GM23338 (cell line): Measurements from ENCODE around the gene ARL15. TPM values are rescaled to one million over a fixed set of nuclear protein-coding genes. Genes with fewer than 3 reads are reported as not detected.
A peak's percentile ranks its signal among the peaks of the same experiment; 100 is the strongest.

ENCODE experiments used
- ATAC-seq: fragments of 200-7000 bp; cut with Tn5 transposase; 3 replicates; pipeline ENCODE4 v1.9.1; 2020
- DNase-seq: peaks from one replicate; pipeline ENCODE4 v3.0.0-alpha.2; 2015; ENCODE audit warnings: low spot score
- H2AFZ ChIP-seq: fragments of 200-600 bp; sonication (generic); 2 replicates; pipeline ENCODE4 v1.8.0; 2016; ENCODE audit warnings: antibody characterized with exemption, mild to moderate bottlenecking, moderate library complexity
- H3F3A ChIP-seq: fragments of 200-600 bp; sonication (generic); replicated peaks from 2 replicates; pipeline ENCODE4 v1.8.0; 2017; ENCODE audit warnings: antibody characterized with exemption, mixed run types, low read depth
- H3K27ac ChIP-seq: fragments of 200-600 bp; sonication (generic); 2 replicates; pipeline ENCODE4 v1.6.1; 2016; ENCODE audit warnings: low read depth
- H3K27me3 ChIP-seq: fragments of 200-600 bp; sonication (generic); 2 replicates; pipeline ENCODE4 v1.8.0; 2016; ENCODE audit warnings: mild to moderate bottlenecking, mixed run types, moderate library complexity; ENCODE audit not compliant: insufficient read depth
- H3K36me3 ChIP-seq: fragments of 200-600 bp; sonication (generic); 2 replicates; pipeline ENCODE4 v1.8.0; 2016; ENCODE audit warnings: mild to moderate bottlenecking; ENCODE audit not compliant: insufficient read depth
- H3K4me1 ChIP-seq: fragments of 200-600 bp; sonication (generic); 2 replicates; pipeline ENCODE4 v1.8.0; 2016; ENCODE audit warnings: mild to moderate bottlenecking, moderate library complexity; ENCODE audit not compliant: insufficient read depth
- H3K4me2 ChIP-seq: fragments of 200-600 bp; sonication (generic); 2 replicates; pipeline ENCODE4 v1.7.1; 2017; ENCODE audit warnings: mixed run types
- H3K4me3 ChIP-seq: fragments of 200-600 bp; sonication (generic); 2 replicates; pipeline ENCODE4 v1.6.1; 2016; ENCODE audit warnings: mixed run types
- H3K79me2 ChIP-seq: fragments of 200-600 bp; sonication (generic); replicated peaks from 2 replicates; pipeline ENCODE4 v1.8.0; 2017; ENCODE audit warnings: mild to moderate bottlenecking; ENCODE audit not compliant: insufficient read depth
- H3K9me2 ChIP-seq: fragments of 200-600 bp; sonication (generic); 2 replicates; pipeline ENCODE4 v1.8.0; 2017; ENCODE audit not compliant: insufficient read depth
- H4K20me1 ChIP-seq: fragments of 200-600 bp; sonication (generic); replicated peaks from 2 replicates; pipeline ENCODE4 v1.8.0; 2017; ENCODE audit warnings: mild to moderate bottlenecking; ENCODE audit not compliant: insufficient read depth
- H3K27ac Mint-ChIP-seq: 2 replicates; pipeline ENCODE4 v1.8.0; 2020; ENCODE audit warnings: inconsistent platforms, mild to moderate bottlenecking, moderate library complexity, mixed read lengths
- H3K27me3 Mint-ChIP-seq: 3 replicates; pipeline ENCODE4 v1.8.0; 2022; ENCODE audit warnings: low read depth, mild to moderate bottlenecking, moderate library complexity, mixed read lengths, inconsistent platforms; ENCODE audit not compliant: insufficient read depth, poor library complexity
- H3K36me3 Mint-ChIP-seq: 3 replicates; pipeline ENCODE4 v1.8.0; 2021; ENCODE audit warnings: low read depth, mild to moderate bottlenecking, inconsistent platforms, moderate library complexity, mixed read lengths
- H3K4me1 Mint-ChIP-seq: 3 replicates; pipeline ENCODE4 v1.8.0; 2020; ENCODE audit warnings: mild to moderate bottlenecking, inconsistent platforms, mixed read lengths
- H3K4me3 Mint-ChIP-seq: 3 replicates; pipeline ENCODE4 v1.8.0; 2021; ENCODE audit warnings: moderate library complexity, mild to moderate bottlenecking, inconsistent platforms, mixed read lengths
- H3K9me3 Mint-ChIP-seq: 3 replicates; pipeline ENCODE4 v1.8.0; 2020; ENCODE audit warnings: moderate library complexity, mild to moderate bottlenecking, inconsistent platforms, mixed read lengths
- CREB1 ChIP-seq: fragments of 250-450 bp; sonication (Bioruptor Pico); IDR thresholded peaks from 2 replicates; pipeline ENCODE4 v1.5.0; 2020; ENCODE audit warnings: low read depth, mild to moderate bottlenecking, moderate library complexity
- EZH2 ChIP-seq: fragments of 200-600 bp; sonication (generic); IDR thresholded peaks from one replicate; pipeline ENCODE4 v1.8.0; 2017; ENCODE audit warnings: antibody characterized with exemption, mild to moderate bottlenecking, low read depth; ENCODE audit not compliant: unreplicated experiment
- EZH2phosphoT487 ChIP-seq: fragments of 200-600 bp; sonication (generic); IDR thresholded peaks from one replicate; pipeline ENCODE4 v1.8.1; 2018; ENCODE audit warnings: antibody characterized with exemption; ENCODE audit not compliant: unreplicated experiment
- JUNB ChIP-seq: IDR thresholded peaks from one replicate; pipeline ENCODE4 v1.6.1; 2016; ENCODE audit warnings: antibody characterized with exemption; ENCODE audit not compliant: unreplicated experiment
- NANOG ChIP-seq: IDR thresholded peaks from 2 replicates; pipeline ENCODE4 v1.6.1; 2016; ENCODE audit warnings: antibody characterized with exemption, borderline replicate concordance
- POLR2AphosphoS5 ChIP-seq: IDR thresholded peaks from 2 replicates; pipeline ENCODE4 v1.6.1; 2016; ENCODE audit warnings: antibody characterized with exemption, low read depth
- STAT1 ChIP-seq: IDR thresholded peaks from one replicate; pipeline ENCODE4 v1.6.1; 2016; ENCODE audit warnings: antibody characterized with exemption; ENCODE audit not compliant: unreplicated experiment
- ZNF114 ChIP-seq: fragments of 250-450 bp; sonication (Bioruptor Pico); IDR thresholded peaks from 2 replicates; pipeline ENCODE4 v1.5.0; 2020; ENCODE audit warnings: mild to moderate bottlenecking, moderate library complexity
- ZNF331 ChIP-seq: fragments of 250-450 bp; sonication (Bioruptor Pico); IDR thresholded peaks from 2 replicates; pipeline ENCODE4 v1.5.0; 2020; ENCODE audit warnings: low read depth, mild to moderate bottlenecking, moderate library complexity
- polyA plus RNA-seq: library from polyadenylated mRNA; unstranded; fragments of >200 nt; fragmentation: Nextera tagmentation; extraction: Ambion mirVana; gene quantifications from 2 replicates; pipeline ENCODE4 v1.2.1, GENCODE V29; 2016
- total RNA-seq: library from RNA; depleted of rRNA; stranded (reverse); fragments of >200 nt; shearing (Covaris generic); gene quantifications from 2 replicates; pipeline ENCODE4 v1.2.3, GENCODE V29; 2014
- TF ChIP-seq, protein P1 (sequence below): IDR thresholded peaks from 2 replicates; pipeline ENCODE4 v1.6.1; 2016; ENCODE audit warnings: antibody characterized with exemption
- TF ChIP-seq, protein P2 (sequence below): IDR thresholded peaks from one replicate; pipeline ENCODE4 v1.6.1; 2018; ENCODE audit warnings: antibody characterized with exemption; ENCODE audit not compliant: unreplicated experiment
- TF ChIP-seq, protein P3 (sequence below), 2 experiments: fragments of 200-600 bp in 1 of 2; sonication (generic) in 1 of 2; conservative IDR thresholded peaks; 2 replicates each; pipeline versions ENCODE4 v1.5.1 to v1.6.1; 2016 to 2017; ENCODE audit warnings: antibody characterized with exemption in 2 of 2, low read depth in 2 of 2, mild to moderate bottlenecking in 2 of 2, moderate library complexity in 1 of 2
- TF ChIP-seq, protein P4 (sequence below): fragments of 250-450 bp; sonication (Bioruptor Pico); IDR thresholded peaks from 2 replicates; pipeline ENCODE4 v1.5.0; 2020; ENCODE audit warnings: mild to moderate bottlenecking, moderate library complexity

Gene ARL15
- total and polyA plus RNA-seq, 2 experiments from 2014 or later, result 13.0 to 54.0 TPM

DNA sequence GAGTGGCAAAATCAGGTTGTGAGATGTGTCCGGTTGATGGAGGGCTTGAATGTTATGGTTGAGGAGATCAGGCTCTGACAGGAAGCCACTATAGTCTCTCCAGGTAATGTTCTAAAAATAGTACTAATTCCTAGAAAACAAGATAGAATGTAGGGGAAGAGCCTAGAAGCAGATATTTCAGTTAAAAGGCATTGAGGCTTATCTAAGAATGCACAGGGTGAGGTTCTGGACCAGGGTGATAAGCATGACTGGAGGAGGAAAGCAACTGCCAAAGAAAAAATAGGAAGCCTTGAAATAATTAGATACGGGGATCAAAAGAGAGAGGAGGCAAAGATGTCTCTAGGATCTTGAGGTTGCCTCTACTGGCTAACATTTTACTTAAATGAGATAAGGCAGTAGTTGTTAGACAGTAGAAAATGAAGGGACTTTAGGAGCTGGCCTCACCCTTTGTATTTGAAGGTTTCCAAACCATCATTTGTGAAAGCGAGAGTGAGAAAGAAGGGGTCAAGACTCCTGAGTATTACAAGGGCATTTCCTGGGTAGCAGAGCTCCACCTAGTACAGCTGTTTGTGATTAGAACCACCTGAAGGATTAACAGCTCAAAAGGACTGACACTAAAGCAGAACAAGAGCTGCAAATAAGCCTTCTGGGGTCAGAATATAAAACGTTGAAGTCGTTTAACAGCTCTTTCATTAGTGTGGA, 15.4 kb upstream of the ARL15 start:
- no peaks in the 10 kb centered on the region for H3K36me3 ChIP-seq
- ATAC-seq (no peak), DNase-seq (no peak)
- H3K36me3 Mint-ChIP-seq, result no peaks in the 10 kb centered on the region
- peaks cover 28% of the 10 kb centered on the region for H3K4me1 ChIP-seq
- no peaks in the 10 kb centered on the region for H3K27me3 Mint-ChIP-seq
- no peaks in the 10 kb centered on the region for H4K20me1 ChIP-seq
- H3K27ac ChIP-seq, result peak overlapping the region; percentile 29; the same call in 1 of the 2 replicates
- peaks cover 3% of the 10 kb centered on the region for H3K9me2 ChIP-seq
- H3K4me1 Mint-ChIP-seq, result peaks cover 25% of the 10 kb centered on the region
- no peaks in the 10 kb centered on the region for H3K9me3 Mint-ChIP-seq
- no peaks in the 10 kb centered on the region for H3F3A ChIP-seq
- H3K27me3 ChIP-seq, result no peaks in the 10 kb centered on the region
- peak overlapping the region; percentile 4; the same call in 1 of the 2 replicates for H3K4me2 ChIP-seq
- H3K4me3 ChIP-seq, result no peak overlapping the region
- H3K79me2 ChIP-seq, result no peaks in the 10 kb centered on the region
- no peak overlapping the region for H3K4me3 Mint-ChIP-seq
- TF ChIP-seq ZNF331 (no peak), JUNB (no peak), POLR2AphosphoS5 (no peak), STAT1 (no peak), EZH2 (no peak), NANOG (no peak), EZH2phosphoT487 (no peak), CREB1 (CRISPR knock-in tag) (no peak), ZNF114 (CRISPR knock-in tag) (no peak)
- TF ChIP-seq, protein P1, sequence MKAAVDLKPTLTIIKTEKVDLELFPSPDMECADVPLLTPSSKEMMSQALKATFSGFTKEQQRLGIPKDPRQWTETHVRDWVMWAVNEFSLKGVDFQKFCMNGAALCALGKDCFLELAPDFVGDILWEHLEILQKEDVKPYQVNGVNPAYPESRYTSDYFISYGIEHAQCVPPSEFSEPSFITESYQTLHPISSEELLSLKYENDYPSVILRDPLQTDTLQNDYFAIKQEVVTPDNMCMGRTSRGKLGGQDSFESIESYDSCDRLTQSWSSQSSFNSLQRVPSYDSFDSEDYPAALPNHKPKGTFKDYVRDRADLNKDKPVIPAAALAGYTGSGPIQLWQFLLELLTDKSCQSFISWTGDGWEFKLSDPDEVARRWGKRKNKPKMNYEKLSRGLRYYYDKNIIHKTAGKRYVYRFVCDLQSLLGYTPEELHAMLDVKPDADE, result no peak
- TF ChIP-seq, protein P2, sequence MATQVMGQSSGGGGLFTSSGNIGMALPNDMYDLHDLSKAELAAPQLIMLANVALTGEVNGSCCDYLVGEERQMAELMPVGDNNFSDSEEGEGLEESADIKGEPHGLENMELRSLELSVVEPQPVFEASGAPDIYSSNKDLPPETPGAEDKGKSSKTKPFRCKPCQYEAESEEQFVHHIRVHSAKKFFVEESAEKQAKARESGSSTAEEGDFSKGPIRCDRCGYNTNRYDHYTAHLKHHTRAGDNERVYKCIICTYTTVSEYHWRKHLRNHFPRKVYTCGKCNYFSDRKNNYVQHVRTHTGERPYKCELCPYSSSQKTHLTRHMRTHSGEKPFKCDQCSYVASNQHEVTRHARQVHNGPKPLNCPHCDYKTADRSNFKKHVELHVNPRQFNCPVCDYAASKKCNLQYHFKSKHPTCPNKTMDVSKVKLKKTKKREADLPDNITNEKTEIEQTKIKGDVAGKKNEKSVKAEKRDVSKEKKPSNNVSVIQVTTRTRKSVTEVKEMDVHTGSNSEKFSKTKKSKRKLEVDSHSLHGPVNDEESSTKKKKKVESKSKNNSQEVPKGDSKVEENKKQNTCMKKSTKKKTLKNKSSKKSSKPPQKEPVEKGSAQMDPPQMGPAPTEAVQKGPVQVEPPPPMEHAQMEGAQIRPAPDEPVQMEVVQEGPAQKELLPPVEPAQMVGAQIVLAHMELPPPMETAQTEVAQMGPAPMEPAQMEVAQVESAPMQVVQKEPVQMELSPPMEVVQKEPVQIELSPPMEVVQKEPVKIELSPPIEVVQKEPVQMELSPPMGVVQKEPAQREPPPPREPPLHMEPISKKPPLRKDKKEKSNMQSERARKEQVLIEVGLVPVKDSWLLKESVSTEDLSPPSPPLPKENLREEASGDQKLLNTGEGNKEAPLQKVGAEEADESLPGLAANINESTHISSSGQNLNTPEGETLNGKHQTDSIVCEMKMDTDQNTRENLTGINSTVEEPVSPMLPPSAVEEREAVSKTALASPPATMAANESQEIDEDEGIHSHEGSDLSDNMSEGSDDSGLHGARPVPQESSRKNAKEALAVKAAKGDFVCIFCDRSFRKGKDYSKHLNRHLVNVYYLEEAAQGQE, result no peak
- TF ChIP-seq, protein P3, sequence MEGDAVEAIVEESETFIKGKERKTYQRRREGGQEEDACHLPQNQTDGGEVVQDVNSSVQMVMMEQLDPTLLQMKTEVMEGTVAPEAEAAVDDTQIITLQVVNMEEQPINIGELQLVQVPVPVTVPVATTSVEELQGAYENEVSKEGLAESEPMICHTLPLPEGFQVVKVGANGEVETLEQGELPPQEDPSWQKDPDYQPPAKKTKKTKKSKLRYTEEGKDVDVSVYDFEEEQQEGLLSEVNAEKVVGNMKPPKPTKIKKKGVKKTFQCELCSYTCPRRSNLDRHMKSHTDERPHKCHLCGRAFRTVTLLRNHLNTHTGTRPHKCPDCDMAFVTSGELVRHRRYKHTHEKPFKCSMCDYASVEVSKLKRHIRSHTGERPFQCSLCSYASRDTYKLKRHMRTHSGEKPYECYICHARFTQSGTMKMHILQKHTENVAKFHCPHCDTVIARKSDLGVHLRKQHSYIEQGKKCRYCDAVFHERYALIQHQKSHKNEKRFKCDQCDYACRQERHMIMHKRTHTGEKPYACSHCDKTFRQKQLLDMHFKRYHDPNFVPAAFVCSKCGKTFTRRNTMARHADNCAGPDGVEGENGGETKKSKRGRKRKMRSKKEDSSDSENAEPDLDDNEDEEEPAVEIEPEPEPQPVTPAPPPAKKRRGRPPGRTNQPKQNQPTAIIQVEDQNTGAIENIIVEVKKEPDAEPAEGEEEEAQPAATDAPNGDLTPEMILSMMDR (conservative IDR thresholded peaks at IDR 0.05; ENCODE audit: low read depth in 2 of 2), result no peak
- TF ChIP-seq, protein P4, sequence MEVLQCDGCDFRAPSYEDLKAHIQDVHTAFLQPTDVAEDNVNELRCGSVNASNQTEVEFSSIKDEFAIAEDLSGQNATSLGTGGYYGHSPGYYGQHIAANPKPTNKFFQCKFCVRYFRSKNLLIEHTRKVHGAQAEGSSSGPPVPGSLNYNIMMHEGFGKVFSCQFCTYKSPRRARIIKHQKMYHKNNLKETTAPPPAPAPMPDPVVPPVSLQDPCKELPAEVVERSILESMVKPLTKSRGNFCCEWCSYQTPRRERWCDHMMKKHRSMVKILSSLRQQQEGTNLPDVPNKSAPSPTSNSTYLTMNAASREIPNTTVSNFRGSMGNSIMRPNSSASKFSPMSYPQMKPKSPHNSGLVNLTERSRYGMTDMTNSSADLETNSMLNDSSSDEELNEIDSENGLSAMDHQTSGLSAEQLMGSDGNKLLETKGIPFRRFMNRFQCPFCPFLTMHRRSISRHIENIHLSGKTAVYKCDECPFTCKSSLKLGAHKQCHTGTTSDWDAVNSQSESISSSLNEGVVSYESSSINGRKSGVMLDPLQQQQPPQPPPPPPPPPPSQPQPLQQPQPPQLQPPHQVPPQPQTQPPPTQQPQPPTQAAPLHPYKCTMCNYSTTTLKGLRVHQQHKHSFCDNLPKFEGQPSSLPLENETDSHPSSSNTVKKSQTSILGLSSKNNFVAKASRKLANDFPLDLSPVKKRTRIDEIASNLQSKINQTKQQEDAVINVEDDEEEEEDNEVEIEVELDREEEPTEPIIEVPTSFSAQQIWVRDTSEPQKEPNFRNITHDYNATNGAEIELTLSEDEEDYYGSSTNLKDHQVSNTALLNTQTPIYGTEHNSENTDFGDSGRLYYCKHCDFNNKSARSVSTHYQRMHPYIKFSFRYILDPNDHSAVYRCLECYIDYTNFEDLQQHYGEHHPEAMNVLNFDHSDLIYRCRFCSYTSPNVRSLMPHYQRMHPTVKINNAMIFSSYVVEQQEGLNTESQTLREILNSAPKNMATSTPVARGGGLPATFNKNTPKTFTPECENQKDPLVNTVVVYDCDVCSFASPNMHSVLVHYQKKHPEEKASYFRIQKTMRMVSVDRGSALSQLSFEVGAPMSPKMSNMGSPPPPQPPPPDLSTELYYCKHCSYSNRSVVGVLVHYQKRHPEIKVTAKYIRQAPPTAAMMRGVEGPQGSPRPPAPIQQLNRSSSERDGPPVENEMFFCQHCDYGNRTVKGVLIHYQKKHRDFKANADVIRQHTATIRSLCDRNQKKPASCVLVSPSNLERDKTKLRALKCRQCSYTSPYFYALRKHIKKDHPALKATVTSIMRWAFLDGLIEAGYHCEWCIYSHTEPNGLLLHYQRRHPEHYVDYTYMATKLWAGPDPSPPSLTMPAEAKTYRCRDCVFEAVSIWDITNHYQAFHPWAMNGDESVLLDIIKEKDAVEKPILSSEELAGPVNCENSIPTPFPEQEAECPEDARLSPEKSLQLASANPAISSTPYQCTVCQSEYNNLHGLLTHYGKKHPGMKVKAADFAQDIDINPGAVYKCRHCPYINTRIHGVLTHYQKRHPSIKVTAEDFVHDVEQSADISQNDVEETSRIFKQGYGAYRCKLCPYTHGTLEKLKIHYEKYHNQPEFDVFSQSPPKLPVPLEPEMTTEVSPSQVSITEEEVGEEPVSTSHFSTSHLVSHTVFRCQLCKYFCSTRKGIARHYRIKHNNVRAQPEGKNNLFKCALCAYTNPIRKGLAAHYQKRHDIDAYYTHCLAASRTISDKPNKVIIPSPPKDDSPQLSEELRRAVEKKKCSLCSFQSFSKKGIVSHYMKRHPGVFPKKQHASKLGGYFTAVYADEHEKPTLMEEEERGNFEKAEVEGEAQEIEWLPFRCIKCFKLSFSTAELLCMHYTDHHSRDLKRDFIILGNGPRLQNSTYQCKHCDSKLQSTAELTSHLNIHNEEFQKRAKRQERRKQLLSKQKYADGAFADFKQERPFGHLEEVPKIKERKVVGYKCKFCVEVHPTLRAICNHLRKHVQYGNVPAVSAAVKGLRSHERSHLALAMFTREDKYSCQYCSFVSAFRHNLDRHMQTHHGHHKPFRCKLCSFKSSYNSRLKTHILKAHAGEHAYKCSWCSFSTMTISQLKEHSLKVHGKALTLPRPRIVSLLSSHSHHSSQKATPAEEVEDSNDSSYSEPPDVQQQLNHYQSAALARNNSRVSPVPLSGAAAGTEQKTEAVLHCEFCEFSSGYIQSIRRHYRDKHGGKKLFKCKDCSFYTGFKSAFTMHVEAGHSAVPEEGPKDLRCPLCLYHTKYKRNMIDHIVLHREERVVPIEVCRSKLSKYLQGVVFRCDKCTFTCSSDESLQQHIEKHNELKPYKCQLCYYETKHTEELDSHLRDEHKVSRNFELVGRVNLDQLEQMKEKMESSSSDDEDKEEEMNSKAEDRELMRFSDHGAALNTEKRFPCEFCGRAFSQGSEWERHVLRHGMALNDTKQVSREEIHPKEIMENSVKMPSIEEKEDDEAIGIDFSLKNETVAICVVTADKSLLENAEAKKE (CRISPR knock-in tag), result no peak
- H3K27ac Mint-ChIP-seq, result no peak overlapping the region
- H2AFZ ChIP-seq, result peak overlapping the region; percentile 54
